Hindlimb muscle (tissue), 1 donor: ENCODE measurements around the gene PIRT. TPM values are rescaled to one million over a fixed set of nuclear protein-coding genes. Genes with fewer than 3 reads are reported as not detected.
A peak's percentile ranks its signal among the peaks of the same experiment; 100 is the strongest.
"Not testable (repeated sequence)": the region's sequence is repeated elsewhere in the genome, so short reads cannot be mapped to it uniquely, and the experiment has no call there.

Experiments
- DNase-seq: peaks from one replicate; pipeline ENCODE4 v3.0.0-alpha.2; 2013
- polyA plus RNA-seq: library from polyadenylated mRNA; unstranded; fragments of 120-200 nt; gene quantifications from one replicate; pipeline ENCODE4 v1.2.1, GENCODE V29; 2013; ENCODE audit not compliant: insufficient read length

Gene PIRT
- not detected for polyA plus RNA-seq

DNA sequence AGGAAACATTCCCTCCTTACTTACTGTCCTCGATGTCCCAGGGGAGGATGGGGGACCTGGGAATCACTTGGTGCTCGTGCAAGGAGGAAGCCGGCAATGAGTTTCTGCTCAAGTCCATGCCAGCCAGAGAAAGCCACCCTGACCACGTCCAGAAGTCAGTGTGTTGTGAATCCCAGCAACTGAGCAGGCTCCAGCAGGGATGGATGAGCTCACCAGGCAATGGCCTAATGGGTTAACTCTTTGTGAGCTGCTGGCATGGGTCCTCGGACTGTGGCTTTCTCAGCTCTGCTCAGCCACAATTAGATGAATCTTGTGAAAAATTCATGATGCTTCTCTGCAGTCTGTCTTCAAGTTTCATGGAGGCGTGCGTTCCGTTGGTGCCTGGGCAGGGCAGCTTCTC is at the start of gene PIRT:
Gene PIRT (minus strand): TSS at position 167 of the 400 bp plus-strand sequence. CDS start 12,442 bp downstream, outside the sequence.
- no peak for DNase-seq

DNA sequence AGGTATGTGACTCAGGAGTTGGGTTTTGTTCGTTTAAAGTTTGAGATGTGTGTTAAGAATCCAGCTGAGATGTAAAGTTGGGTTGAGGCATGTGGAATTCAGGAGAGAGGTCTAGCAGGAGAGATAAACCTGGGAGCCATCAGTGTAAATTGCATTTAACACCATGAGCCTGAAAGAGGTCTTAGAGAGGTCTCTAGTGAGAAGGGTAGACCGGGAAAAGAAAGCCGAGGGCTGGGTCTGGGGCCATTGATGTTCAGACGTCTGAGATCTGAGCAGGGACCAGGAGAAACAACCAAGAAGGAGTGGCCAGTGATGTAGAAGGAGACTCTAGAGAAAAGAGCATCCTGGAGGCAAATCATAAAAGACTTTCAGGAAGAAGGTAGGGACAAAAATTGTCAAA is 44.1 kb upstream of the PIRT start:
- DNase-seq = no peak

DNA sequence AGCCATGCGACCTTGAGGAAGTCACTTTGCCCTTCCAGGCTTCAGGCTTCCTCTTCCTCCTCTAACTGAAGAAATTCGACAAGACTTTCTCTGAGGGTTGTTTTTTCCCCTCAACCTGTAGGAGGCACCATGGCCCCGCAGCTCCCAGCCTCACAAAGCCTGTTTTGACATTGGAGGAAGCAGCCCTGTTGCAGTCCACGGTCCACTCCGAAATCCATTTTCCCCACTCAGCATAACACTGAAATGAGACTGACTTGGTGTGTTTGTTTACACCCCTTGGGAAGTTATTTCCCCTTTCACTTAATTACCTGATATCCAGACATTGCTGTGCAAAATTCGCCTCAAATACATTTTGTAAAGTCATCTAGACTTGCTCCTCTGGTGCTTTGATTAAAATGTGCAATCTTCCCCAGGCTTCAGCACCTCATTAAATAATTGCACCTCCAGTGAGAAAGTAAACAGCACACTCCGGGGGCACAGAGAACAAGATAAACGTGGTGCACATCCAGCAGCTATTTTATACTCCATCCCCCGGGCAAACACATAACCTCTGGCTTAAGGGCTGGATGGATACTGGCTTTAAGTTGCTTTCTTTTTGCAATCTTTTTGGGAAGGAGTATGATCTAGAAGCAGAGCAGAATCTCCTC is 41.4 kb upstream of the PIRT start:
- DNase-seq = peak; percentile 42

DNA sequence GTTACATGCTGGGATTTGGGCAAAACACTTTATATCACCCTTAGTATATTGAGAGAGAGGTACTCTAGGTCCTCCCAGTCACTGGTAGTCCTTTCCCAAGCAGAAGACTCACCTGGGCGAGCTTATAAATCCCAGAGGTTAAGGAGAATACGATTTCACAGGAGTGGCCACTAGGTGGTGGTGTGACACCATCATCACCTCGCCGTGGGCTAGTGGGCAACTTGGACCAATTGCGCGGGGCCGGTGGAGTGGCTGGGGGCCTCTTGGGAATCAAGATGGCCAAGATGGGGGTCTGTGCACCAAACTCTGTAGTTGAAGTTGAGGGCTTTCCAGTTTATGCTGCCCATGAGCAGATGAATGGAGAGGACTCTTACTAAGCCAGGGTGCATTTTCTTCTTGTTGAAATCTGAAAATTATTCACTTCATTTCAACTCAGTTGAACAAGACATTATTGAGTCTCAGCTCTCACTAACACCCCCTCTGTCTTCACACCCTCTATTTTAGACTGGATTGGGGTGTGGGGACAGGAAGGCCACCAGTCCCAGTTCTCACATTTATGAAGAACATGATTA is 38.2 kb upstream of the PIRT start:
- DNase-seq = no peak

DNA sequence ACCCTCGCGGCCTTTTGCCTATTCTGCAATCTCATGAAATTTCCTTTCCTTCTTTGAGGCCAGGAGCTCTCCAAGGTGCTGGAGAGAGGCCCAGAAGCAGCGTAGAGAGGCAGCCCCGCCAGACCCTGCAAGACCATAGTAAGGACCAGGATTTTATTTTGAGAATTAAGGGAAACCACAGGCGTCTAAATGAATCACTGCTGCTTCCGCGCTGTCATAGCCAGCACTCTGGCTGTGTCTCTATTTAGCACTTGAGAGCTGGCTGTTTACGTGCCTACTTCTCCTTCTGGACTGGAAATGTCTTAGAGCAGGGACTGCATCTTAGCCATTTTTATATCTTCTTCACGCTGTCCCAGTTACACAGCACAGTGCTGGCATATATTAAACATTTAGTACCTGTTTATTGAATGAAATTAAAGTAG is 37.6 kb upstream of the PIRT start:
- peak; percentile 65 for DNase-seq

DNA sequence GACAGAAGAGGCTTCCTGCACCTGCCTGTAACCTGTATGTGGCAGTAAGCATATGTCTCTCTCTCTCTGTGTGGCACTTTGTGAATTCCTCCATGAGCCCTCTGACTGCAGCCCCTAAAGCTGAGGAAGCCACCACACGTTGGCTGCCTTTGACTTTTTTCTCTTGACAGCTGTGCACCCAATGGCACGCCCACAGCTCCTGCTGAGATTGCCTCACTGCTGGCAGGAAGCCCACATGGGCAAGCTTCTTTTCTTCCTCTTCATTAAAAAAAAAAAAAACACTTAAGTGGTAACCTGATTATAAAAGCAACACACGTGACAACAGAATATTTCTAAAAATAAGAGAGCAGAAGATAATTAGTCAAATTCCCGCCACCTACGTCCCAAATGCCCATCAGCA is 34.0 kb upstream of the PIRT start:
- no peak for DNase-seq

DNA sequence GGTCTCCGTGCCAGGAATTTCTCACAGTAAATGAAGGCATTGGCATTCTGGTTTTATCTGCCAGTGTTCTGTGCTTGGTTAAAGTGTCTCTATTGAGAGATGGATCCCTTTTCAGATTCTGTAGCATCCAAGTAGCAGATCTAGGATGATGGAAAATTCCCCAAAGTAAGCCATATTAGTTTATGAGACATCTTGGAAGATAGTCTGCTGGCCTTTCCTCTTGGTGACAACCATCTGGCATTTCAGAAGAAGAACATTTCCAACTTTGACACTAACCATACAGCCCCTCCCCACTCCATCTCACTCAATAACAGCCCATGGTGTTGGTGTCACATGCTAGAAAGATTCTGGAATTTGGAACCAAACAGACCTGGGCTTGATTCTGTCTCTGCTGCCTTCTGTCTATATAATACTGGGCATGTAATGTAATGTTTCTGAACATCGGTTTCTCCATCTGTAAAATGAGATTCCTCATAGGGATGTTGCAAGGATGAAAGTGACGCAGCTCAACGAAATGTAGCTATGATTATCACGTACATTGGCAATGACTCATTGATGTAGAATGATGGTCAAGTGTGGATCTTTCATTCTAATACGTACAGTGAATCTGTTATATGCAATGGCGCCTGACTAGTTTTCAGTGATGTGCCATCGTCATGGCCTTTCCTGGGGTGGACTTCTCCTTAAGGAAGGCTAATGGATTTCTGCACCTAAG is 32.6 kb upstream of the PIRT start:
- no peak for DNase-seq

DNA sequence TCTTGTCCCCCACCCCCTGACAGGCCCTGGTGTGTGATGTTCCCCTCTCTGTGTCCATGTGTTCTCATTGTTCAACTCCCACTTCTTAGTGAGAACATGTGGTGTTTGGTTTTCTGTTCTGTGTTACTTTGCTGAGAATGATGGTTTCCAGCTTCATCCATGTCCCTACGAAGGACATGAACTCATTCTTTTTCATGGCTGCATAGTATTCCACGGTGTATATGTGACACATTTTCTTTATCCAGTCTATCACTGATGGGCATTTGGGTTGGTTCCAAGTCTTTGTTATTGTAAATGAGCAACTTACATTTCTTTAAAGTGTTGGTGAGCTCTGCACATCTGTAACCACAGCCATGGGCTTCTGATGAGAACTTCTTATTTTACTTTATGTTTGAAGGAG is 30.9 kb upstream of the PIRT start:
- not testable (repeated sequence) for DNase-seq

DNA sequence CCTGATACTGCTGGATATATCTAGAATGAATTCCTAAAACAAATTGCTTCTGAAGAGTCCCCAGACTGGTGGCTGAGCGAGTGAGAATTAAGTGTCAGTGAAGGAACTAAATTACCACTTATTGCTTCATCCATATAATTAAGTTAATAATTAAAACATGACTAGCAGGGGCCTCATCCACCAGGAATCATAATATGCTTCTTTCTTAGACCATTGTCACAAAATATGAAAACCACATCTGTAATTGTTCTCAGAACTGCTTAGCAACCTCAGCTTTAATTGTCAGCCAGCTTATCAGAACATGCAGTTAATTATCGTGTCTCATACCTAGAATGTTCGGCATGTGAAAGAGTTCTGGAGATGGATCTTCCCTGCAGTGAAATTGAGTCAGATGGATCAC is 21.2 kb upstream of the PIRT start:
- no peak for DNase-seq

DNA sequence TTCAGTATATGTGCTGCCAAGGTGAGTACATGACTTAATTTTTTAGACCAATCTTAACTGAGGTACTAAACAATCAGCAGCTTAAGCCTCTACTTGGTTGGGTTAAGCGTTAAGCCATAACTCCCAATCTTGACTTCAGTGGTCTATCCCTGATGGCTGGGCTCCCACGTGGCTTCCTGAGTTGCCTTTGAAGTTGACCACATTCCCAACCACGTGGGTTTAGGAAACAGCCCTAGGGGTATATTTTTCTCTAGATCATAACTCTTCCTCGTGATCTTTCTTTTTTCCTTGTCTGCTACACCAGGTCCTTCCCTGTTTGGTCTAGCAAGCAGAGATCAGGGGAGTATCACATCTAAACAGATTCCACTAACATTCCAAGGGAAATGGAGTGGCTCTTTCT is 20.1 kb upstream of the PIRT start:
- no peak for DNase-seq

DNA sequence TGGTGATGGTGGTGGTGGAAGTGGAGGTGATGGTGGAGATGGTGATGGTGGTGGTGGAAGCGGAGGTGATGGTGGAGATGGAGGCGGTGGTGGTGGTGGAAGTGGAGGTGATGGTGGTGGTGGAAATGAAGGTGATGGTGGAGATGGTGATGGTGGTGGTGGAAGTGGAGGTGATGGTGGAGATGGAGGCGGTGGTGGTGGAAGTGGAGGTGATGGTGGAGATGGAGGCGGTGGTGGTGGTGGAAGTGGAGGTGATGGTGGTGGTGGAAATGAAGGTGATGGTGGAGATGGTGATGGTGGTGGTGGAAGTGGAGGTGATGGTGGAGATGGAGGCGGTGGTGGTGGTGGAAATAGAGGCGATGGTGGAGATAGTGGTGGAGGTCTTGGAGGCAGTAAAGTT is 8.7 kb upstream of the PIRT start:
- not testable (repeated sequence) for DNase-seq

DNA sequence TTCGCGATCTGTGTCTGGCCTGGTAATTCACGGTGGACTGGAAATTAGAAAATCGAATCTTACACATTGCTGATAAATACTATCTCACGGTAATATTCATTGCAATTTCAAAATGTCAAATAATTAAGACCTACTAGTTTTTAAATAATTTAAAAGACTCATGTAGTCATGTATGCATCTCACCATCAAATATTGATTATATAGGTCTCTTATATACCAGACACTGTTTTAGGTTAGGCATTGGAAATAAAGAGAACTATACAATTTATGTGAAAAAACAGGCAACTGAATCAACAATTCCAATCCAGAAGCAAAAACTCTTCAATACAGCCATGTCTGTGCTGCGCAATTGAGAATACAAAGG is 7.5 kb upstream of the PIRT start:
- no peak for DNase-seq

DNA sequence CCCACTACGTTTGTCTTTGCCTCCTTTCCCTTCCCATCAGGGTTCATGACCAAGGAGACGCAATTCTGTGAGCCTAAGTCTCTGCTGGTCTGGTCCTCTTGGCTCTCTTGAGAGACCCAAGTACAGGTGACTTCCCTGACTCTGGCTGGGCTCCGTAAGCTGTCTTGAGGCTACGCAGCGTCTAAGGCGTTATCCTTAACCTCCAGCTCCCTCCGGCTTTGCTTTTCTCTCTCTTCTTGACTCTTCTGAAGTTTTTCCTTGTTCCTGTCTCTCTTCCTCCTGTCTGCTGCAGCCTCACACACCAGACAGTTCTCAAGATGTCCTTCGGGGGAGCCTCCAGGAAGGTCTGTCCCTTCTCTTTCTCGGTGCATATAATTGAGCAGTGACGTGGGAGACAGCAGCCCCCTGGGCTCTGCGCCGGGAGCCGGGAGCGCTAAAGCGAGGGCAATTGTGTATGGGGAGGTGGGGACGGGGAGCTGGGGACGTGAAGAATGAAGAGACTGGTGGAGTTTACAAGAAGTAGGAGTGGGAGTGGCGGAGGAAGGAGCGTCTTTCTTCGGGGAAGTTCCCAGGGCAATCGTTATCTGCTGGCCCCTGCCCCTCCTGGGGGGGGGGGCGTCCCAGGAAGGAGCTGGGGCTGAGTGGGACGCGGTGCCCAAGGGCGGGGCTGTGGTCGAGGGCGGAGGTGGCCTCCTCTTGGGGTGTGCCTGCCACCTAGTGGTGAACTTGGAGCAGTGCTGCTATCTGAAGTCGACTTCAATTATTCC is 6.9 kb upstream of the PIRT start:
- DNase-seq = peak; percentile 78

DNA sequence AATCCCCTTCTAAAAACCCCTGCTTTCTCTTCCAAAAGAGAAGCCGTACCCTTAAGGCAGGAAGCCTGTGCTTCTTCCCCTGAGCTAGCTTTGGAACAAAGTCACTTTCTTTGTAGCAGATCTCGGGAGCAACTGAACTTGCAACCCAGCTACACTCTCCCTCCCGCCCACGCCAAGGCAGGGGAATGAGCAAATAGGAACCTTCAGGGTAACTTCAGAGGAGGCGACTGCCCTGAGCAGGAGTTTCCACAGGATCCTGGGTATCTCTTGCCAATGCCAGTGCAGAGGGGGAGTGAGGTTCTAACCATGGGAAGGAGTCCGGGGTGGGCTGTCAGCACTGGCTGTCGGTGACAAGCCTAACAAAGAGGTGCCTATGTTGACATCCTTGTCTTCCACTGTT is 5.9 kb upstream of the PIRT start:
- no peak for DNase-seq

DNA sequence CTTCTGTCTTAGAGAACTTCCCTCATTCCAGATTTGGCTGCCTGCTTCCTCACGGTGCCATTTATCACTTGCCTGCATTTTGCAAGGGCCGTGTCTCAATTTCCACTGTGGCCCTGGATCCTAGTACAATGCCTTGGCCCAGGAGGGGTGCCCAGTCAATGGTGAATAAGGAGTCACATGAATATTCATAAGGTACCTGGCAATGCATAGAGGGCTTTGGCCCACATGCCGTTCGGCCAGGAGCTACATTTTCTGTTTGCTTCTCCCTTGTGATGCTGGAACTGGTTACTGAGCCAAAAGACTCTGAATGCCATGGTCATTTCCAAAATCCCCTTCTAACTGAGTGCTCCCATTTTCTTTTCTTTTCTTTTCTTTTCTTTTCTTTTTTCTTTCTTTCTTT is 4.8 kb upstream of the PIRT start:
- no peak for DNase-seq

DNA sequence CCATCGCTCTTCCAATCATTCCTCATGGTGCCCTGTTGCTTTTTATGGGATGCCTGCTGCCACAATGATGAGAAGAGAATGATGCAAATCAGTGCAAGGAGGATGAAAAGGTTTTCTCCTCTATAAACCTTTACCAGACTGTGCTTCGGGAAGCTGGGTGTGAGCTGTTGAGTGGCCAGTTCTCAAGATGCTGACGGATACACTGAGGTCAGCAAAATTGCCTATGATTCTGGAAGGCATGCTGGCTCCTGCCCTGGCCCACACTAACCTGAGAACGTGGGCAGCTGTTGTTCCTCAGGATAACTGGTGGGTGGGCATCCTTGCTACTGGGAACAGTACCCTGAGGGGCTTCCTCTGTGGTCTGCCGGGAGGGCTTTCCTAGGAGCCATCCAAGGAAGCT is 795 bp upstream of the PIRT start:
- DNase-seq = no peak

DNA sequence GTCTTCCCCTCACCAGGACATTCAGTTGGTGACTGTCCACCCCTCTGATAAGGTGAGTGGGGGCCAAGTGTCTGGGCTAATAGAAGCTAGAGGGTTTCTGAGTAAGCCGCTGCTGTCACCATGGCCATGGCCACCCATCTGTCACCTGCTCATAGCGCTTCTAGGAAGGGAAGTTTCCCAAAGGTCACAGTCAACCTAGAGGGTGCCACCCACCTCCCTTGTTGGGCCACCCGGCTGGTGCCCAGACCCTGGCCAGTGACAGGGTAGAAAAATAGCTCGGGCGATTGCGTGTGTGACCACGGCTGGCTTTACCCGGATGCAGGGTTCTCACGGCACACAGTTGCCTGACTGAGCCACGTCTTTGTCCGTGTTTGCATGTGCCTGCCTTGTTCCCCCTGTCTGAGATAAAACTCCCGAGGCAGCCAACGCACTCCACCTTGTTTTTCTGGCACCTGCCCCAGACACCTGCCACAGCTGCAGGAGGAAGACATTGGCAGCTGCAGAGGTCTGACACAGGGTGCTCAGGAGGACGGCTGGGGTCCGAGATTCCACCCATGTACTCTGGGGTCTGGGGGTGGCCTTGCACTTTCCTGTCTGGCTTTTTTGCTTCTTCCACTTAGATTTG is 809 bp downstream of the PIRT start:
- DNase-seq = no peak

DNA sequence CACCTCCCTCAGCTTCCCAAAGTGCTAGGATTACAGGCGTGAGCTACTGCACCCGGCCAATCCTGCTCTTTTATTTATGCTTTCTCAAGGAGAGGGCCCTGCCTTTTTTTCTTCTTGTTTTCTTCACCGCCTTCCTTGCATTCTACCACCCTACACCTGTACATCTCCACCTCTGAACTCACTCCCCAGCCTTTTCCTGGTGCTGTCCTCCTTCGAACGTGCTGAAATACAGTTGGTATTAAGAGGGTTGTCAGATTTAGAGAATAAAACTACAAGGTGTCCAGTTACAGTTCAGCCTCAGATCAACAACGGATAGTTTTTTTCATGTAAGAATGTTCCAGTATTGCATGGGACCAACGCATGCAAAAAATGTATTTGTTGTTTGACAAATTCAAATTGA is 1.7 kb downstream of the PIRT start:
- no peak for DNase-seq

DNA sequence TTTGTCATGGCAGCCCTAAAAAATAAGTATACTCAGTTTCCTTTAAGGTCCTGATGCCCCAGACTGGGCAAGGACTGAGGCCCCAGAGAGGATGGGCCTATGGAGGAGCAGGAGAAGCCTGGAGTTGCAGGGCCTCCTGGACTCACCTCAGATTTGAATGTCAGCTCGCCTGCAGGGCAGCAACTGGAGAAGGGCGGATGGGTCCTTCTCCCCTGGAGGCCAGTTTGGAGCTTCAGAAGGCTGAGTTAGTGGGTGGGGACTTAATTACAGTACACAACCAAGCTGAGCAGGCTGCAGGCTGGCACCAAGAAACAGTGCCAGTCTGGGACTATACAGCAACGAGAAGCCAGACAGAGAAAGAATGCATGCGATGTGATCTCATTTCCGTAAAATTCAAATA is 6.2 kb downstream of the PIRT start:
- DNase-seq = no peak

DNA sequence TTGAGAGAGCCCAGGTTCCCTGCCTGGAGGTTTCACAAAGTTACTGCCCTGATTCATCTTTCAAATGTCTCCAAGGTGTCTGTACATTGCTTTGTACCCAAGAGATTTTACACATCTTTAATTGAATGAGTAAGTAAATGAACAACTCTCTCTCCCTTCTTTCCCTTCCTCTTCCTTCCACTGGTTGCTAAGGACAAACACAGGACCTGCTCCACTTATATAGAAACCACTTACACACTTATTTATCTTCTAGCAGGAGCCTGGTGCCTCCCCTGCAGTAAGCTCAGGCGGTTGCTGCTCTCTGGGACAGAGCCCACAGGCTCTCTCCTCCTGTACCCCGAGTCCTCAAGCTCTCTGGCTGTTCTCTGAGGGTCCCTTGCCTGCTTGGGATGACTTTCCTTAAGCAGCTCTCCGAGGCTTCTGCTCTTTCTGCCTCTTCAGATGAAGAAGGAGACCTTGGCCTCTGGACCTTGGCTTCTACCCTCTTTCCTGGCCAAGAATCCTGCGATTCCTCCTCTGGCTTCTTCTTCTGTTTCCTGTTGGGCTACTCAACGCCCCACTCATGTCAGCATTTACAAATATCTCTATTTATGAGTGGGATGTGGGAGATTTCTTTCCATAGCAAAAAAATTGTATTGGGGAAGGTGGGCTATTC is 9.9 kb downstream of the PIRT start:
- DNase-seq = no peak

DNA sequence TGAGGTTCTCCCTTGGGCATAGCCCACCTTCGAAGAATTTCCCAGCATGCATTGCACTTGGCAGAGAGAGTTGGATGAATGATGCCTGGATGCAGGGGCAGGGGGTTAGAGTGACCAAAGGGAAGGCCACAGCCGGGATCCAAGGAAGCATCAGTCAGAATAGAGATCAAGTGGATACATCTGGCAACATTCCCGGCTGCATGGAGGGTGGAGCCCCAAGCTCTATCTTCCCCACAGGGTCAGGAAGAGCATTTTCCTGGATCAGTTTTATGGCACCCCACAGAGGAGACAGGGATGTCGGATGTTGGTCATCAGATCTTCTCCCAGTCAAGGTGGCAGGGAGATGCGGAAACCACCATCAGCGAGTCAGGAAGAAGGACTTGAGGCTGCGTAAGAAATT is 13.0 kb downstream of the PIRT start:
- no peak for DNase-seq

DNA sequence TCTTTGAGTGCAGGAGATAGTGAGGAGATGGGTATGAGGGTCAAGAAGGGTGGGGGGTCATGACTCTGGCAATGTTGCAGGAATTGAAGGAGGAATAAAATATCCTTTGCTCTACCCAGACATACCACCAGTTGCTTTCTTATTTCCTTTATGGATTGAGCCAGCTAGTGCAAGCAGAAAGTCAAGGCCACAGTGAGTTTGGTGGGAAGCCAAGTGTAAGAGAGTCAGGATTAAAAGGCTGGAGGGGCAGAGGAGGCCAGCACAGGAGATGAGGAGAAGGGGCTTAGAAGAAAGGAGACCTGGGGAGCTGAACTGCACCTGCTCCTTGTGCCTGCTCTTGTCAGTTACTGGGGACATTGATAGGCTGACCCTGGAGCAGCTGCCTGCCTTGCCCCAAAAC is 16.1 kb downstream of the PIRT start:
- no peak for DNase-seq
